DOHH2 (cell line): ENCODE results near the gene CWC22.

ENCODE experiments used
- H3F3A ChIP-seq: fragments of 200-600 bp; sonication (generic), shearing (Covaris generic); 2 replicates; pipeline ENCODE4 v1.6.0; 2016; ENCODE audit warnings: antibody characterized with exemption, mild to moderate bottlenecking; ENCODE audit not compliant: control insufficient read depth, insufficient read depth
- H3K27ac ChIP-seq: fragments of 200-600 bp; sonication (generic); 2 replicates; pipeline ENCODE4 v1.5.1; 2014; ENCODE audit warnings: low read depth, mild to moderate bottlenecking, low read length, moderate library complexity
- H3K27me3 ChIP-seq: fragments of 200-600 bp; sonication (generic); 2 replicates; pipeline ENCODE4 v1.6.1; 2014; ENCODE audit warnings: mild to moderate bottlenecking, low read length, mixed read lengths; ENCODE audit not compliant: control insufficient read depth
- H3K36me3 ChIP-seq: fragments of 200-600 bp; sonication (generic); 2 replicates; pipeline ENCODE4 v1.6.1; 2014; ENCODE audit warnings: mild to moderate bottlenecking, low read length, moderate library complexity, mixed read lengths; ENCODE audit not compliant: control insufficient read depth
- H3K4me1 ChIP-seq: fragments of 200-600 bp; sonication (generic); 2 replicates; pipeline ENCODE4 v1.6.1; 2014; ENCODE audit warnings: mild to moderate bottlenecking, low read length, mixed read lengths; ENCODE audit not compliant: control insufficient read depth
- H3K4me2 ChIP-seq: fragments of 200-600 bp; sonication (generic); 2 replicates; pipeline ENCODE4 v1.6.0; 2014; ENCODE audit warnings: mild to moderate bottlenecking, low read length, moderate library complexity
- H3K4me3 ChIP-seq: fragments of 200-600 bp; sonication (generic); 2 replicates; pipeline ENCODE4 v1.5.1; 2014; ENCODE audit warnings: mild to moderate bottlenecking, low read length, mixed read lengths
- H3K79me2 ChIP-seq: fragments of 200-600 bp; sonication (generic); 2 replicates; pipeline ENCODE4 v1.6.1; 2014; ENCODE audit warnings: mild to moderate bottlenecking, low read length, mixed read lengths; ENCODE audit not compliant: control insufficient read depth
- H3K9me2 ChIP-seq: fragments of 200-600 bp; sonication (generic); replicated peaks from 2 replicates; pipeline ENCODE4 v1.6.1; 2014; ENCODE audit warnings: mild to moderate bottlenecking, low read length, mixed read lengths; ENCODE audit not compliant: control insufficient read depth
- H3K9me3 ChIP-seq: fragments of 200-600 bp; sonication (generic); 2 replicates; pipeline ENCODE4 v1.6.1; 2014; ENCODE audit warnings: antibody characterized with exemption, low read length, mixed read lengths; ENCODE audit not compliant: control insufficient read depth, insufficient read depth
- H4K20me1 ChIP-seq: fragments of 200-600 bp; sonication (generic); 2 replicates; pipeline ENCODE4 v1.6.0; 2014; ENCODE audit warnings: low read depth, mild to moderate bottlenecking, antibody characterized with exemption, low read length, moderate library complexity; ENCODE audit not compliant: control insufficient read depth, insufficient read depth
- EZH2phosphoT487 ChIP-seq: fragments of 200-600 bp; sonication (generic); IDR thresholded peaks from 2 replicates; pipeline ENCODE4 v1.6.1; 2017; ENCODE audit warnings: borderline replicate concordance, mild to moderate bottlenecking, antibody characterized with exemption, low read length, moderate library complexity, mixed read lengths
- TF ChIP-seq, protein P1 (sequence below): fragments of 200-600 bp; sonication (generic); IDR thresholded peaks from one replicate; pipeline ENCODE4 v1.5.1; 2014; ENCODE audit warnings: antibody characterized with exemption, mild to moderate bottlenecking, low read depth, low read length; ENCODE audit not compliant: poor library complexity, severe bottlenecking

The CWC22 gene

DNA sequence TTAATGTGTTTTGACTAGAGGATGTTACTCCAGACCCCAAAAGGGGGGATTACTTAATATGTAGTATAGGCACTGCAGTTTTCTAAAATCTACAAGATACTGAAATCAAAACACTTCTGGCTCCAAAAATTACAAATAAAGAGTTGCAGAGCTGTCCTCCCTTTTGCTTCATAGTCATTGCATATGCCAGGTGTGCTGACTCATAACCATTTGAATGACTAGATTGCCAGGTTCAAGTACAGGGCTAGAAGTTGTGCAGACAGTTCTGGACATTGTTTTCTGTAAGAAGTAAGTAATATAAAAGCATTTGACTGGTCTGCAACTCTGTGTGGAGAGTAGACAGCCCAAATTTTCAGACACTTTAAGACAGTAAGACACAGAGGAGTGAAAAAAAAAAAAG lies 6.7 kb downstream of the CWC22 start:
- H3K9me2 ChIP-seq: no peaks in the 10 kb centered on the region
- H3K4me2 ChIP-seq: no peak overlapping the region
- peaks cover 5% of the 10 kb centered on the region; the same call in 1 of the 2 replicates for H4K20me1 ChIP-seq
- no peaks in the 10 kb centered on the region for H3K9me3 ChIP-seq
- H3K27ac ChIP-seq: no peak overlapping the region
- no peak overlapping the region for H3K4me3 ChIP-seq
- H3K79me2 ChIP-seq: peaks cover 97% of the 10 kb centered on the region
- no peaks in the 10 kb centered on the region for H3F3A ChIP-seq
- peaks cover 11% of the 10 kb centered on the region for H3K36me3 ChIP-seq
- TF ChIP-seq EZH2phosphoT487: no peak
- TF ChIP-seq, protein P1, sequence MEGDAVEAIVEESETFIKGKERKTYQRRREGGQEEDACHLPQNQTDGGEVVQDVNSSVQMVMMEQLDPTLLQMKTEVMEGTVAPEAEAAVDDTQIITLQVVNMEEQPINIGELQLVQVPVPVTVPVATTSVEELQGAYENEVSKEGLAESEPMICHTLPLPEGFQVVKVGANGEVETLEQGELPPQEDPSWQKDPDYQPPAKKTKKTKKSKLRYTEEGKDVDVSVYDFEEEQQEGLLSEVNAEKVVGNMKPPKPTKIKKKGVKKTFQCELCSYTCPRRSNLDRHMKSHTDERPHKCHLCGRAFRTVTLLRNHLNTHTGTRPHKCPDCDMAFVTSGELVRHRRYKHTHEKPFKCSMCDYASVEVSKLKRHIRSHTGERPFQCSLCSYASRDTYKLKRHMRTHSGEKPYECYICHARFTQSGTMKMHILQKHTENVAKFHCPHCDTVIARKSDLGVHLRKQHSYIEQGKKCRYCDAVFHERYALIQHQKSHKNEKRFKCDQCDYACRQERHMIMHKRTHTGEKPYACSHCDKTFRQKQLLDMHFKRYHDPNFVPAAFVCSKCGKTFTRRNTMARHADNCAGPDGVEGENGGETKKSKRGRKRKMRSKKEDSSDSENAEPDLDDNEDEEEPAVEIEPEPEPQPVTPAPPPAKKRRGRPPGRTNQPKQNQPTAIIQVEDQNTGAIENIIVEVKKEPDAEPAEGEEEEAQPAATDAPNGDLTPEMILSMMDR: no peak
- H3K27me3 ChIP-seq: no peaks in the 10 kb centered on the region
- peaks cover 38% of the 10 kb centered on the region for H3K4me1 ChIP-seq

DNA sequence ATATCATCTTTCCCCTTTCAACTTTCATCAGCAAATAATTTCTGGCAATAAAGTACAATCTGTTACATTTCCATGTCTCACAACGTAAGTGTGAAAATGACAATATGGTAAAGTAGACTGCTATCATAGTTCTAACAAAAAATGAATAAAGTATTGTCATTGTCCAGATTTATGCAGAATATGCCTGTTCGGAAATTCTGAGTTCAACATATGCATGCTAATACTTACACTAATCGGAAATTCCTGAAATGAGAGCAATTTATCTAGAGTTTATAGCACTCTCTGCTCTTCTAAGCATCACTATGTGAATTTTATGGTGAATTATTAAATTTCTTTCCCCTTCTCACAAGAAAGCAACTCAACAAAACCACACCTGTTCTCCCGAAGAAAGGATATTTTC lies 8.1 kb downstream of the CWC22 start:
- Histone ChIP-seq H3K4me1 (peaks cover 30% of the 10 kb centered on the region), H3K4me2 (no peak overlapping the region), H3K27me3 (no peaks in the 10 kb centered on the region), H4K20me1 (peaks cover 8% of the 10 kb centered on the region; the same call in 1 of the 2 replicates), H3K9me3 (no peaks in the 10 kb centered on the region), H3F3A (no peaks in the 10 kb centered on the region), H3K9me2 (no peaks in the 10 kb centered on the region), H3K79me2 (peaks cover 95% of the 10 kb centered on the region), H3K36me3 (peaks cover 5% of the 10 kb centered on the region), H3K4me3 (no peak overlapping the region), H3K27ac (no peak overlapping the region)
- TF ChIP-seq, protein P1: no peak
- no peak for TF ChIP-seq EZH2phosphoT487

DNA sequence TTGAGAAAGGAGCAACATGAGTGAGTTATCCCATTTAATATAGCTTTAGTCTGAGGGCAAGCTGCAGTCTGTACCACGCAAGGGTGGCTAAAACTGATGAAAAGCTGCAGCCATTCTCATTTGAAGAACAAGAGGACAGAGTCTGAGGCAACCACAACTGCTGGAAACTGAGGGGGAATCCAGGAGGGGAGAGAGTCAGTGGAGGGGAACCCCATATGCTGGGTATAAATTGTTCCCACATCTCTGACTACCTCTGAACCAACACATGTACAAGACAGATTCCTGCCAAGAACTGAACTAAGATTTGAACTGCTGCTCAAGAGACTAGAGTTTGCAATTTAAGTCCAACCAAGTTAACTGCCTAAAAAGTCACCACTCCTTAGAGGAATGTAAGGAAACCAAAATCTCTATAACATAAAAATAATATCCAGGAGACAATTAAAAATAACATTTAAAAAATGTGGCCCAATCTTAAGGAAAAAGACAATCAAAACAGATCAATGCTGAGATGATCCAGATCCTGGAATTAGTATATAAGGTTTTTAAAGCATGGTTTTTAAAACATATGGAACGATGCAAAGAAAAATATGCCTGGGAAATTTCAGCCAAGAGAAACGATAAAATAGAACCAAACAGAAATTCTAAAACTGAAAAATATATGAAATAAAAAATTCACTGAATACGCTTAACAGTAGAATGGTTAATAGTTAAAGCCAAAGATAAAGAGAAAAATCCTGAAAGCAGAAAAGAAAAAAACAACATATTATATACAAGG lies 11.2 kb downstream of the CWC22 start:
- Histone ChIP-seq H3F3A (no peaks in the 10 kb centered on the region), H3K79me2 (peaks cover 78% of the 10 kb centered on the region), H3K4me1 (peaks cover 11% of the 10 kb centered on the region), H3K36me3 (peaks cover 30% of the 10 kb centered on the region), H4K20me1 (peaks cover 8% of the 10 kb centered on the region; the same call in 1 of the 2 replicates), H3K9me3 (no peaks in the 10 kb centered on the region), H3K4me3 (no peak overlapping the region), H3K27me3 (no peaks in the 10 kb centered on the region), H3K27ac (no peak overlapping the region), H3K4me2 (no peak overlapping the region), H3K9me2 (no peaks in the 10 kb centered on the region)
- TF ChIP-seq, protein P1: no peak
- no peak for TF ChIP-seq EZH2phosphoT487
